IMR-90 (cell line): ENCODE measurements around the gene PRSS16. TPM values are rescaled to one million over a fixed set of nuclear protein-coding genes. Genes with fewer than 3 reads are reported as not detected.
"Not testable (repeated sequence)": the region's sequence is repeated elsewhere in the genome, so short reads cannot be mapped to it uniquely, and the experiment has no call there.

Experiments
- ATAC-seq: fragments of 200-7000 bp; cut with Tn5 transposase; 2 replicates; pipeline ENCODE4 v1.9.1; 2020; ENCODE audit warnings: low read depth, mild to moderate bottlenecking, moderate library complexity
- BruUV-seq: library from RNA; stranded (reverse); fragments of 400-500 nt; replicated peaks from 2 replicates; lab custom pipeline; 2021; lab: Mats Ljungman, UMichigan
- CTCF ChIA-PET: fragments of 300-600 bp; formaldehyde crosslinking; extraction: SDS; loops from one replicate; lab custom pipeline; 2021; ENCODE audit warnings: antibody characterized with exemption; lab: Yijun Ruan, JAX
- POLR2A ChIA-PET: fragments of 300-600 bp; sonication (Branson Sonifier 250); formaldehyde crosslinking; loops from one replicate; lab custom pipeline; 2022; ENCODE audit warnings: antibody characterized with exemption; ENCODE audit not compliant: unreplicated experiment; lab: Charles Lee
- DNase-seq: peaks from one replicate; pipeline ENCODE4 v3.0.0; 2013
- H2AFZ ChIP-seq: replicated peaks from 2 replicates; pipeline ENCODE3; 2013; ENCODE audit warnings: low read length, mild to moderate bottlenecking; ENCODE audit not compliant: poor library complexity
- H2AK5ac ChIP-seq: 2 replicates; pipeline ENCODE4 v1.6.1; 2013; ENCODE audit warnings: low read depth, low read length, inconsistent platforms
- H2AK9ac ChIP-seq: replicated peaks from 2 replicates; pipeline ENCODE3; 2013; ENCODE audit warnings: mild to moderate bottlenecking, low read depth, low read length, moderate library complexity; ENCODE audit not compliant: poor library complexity
- H2BK120ac ChIP-seq: 2 replicates; pipeline ENCODE4 v1.6.1; 2013; ENCODE audit warnings: low read depth, low read length, inconsistent platforms
- H2BK15ac ChIP-seq: 3 replicates; pipeline ENCODE4 v1.6.1; 2013; ENCODE audit warnings: low read depth, low read length, inconsistent platforms
- H2BK20ac ChIP-seq: 2 replicates; pipeline ENCODE4 v1.6.1; 2013; ENCODE audit warnings: low read depth, mild to moderate bottlenecking, inconsistent platforms, low read length, moderate library complexity
- H2BK5ac ChIP-seq: 2 replicates; pipeline ENCODE4 v1.6.1; 2013; ENCODE audit warnings: mild to moderate bottlenecking, low read depth, low read length, inconsistent platforms; ENCODE audit not compliant: poor library complexity, severe bottlenecking
- H3K14ac ChIP-seq: replicated peaks from 2 replicates; pipeline ENCODE4 v1.6.1; 2013; ENCODE audit warnings: low read depth, low read length, inconsistent platforms
- H3K18ac ChIP-seq: 2 replicates; pipeline ENCODE4 v1.6.1; 2013; ENCODE audit warnings: low read depth, low read length, control low read depth
- H3K23ac ChIP-seq: 2 replicates; pipeline ENCODE4 v1.6.1; 2013; ENCODE audit warnings: low read depth, low read length, inconsistent platforms
- H3K27ac ChIP-seq: 2 replicates; pipeline ENCODE4 v1.5.1; 2013; ENCODE audit warnings: mild to moderate bottlenecking, control low read depth, low read length; ENCODE audit not compliant: insufficient read depth
- H3K27me3 ChIP-seq: 2 replicates; pipeline ENCODE4 v1.6.1; 2013; ENCODE audit warnings: low read length; ENCODE audit not compliant: control insufficient read depth, insufficient read depth
- H3K36me3 ChIP-seq: 2 replicates; pipeline ENCODE4 v1.6.1; 2013; ENCODE audit warnings: low read length, mixed read lengths; ENCODE audit not compliant: control insufficient read depth, insufficient read depth
- H3K4ac ChIP-seq: 2 replicates; pipeline ENCODE4 v1.6.1; 2013; ENCODE audit warnings: low read depth, low read length, inconsistent platforms
- H3K4me1 ChIP-seq: 2 replicates; pipeline ENCODE4 v1.6.1; 2013; ENCODE audit warnings: low read length, mixed read lengths; ENCODE audit not compliant: control insufficient read depth, insufficient read depth
- H3K4me2 ChIP-seq: 2 replicates; pipeline ENCODE4 v1.6.1; 2013; ENCODE audit warnings: low read depth, mild to moderate bottlenecking, control low read depth, low read length, moderate library complexity
- H3K4me3 ChIP-seq: 2 replicates; pipeline ENCODE4 v1.5.1; 2013; ENCODE audit warnings: low read depth, mild to moderate bottlenecking, control low read depth, low read length, moderate library complexity; ENCODE audit not compliant: insufficient read depth
- H3K56ac ChIP-seq: 2 replicates; pipeline ENCODE4 v1.6.1; 2013; ENCODE audit warnings: low read length, inconsistent platforms; ENCODE audit not compliant: insufficient read depth; ENCODE audit errors: extremely low read depth
- H3K79me1 ChIP-seq, 2 experiments: 2 replicates each; pipeline ENCODE4 v1.6.1; 2013; ENCODE audit warnings: low read length in 2 of 2, inconsistent platforms in 1 of 2, low read depth in 1 of 2
- H3K9ac ChIP-seq: 2 replicates; pipeline ENCODE4 v1.6.1; 2013; ENCODE audit warnings: low read depth, low read length, control low read depth
- H3K9me1 ChIP-seq: 2 replicates; pipeline ENCODE4 v1.6.1; 2013; ENCODE audit warnings: low read length, inconsistent platforms; ENCODE audit not compliant: insufficient read depth
- H3K9me3 ChIP-seq: 2 replicates; pipeline ENCODE4 v1.6.1; 2013; ENCODE audit warnings: low read length; ENCODE audit not compliant: control insufficient read depth, insufficient read depth
- H4K20me1 ChIP-seq: 2 replicates; pipeline ENCODE4 v1.6.1; 2013; ENCODE audit warnings: low read length, inconsistent platforms; ENCODE audit not compliant: insufficient read depth
- H4K5ac ChIP-seq: 2 replicates; pipeline ENCODE4 v1.6.1; 2013; ENCODE audit warnings: mild to moderate bottlenecking, low read depth, low read length, control low read depth
- H4K8ac ChIP-seq, 2 experiments: 2 replicates each; pipeline ENCODE4 v1.6.1; 2013; ENCODE audit warnings: low read depth in 2 of 2, low read length in 2 of 2, control low read depth in 1 of 2, inconsistent platforms in 1 of 2
- H4K91ac ChIP-seq: 2 replicates; pipeline ENCODE4 v1.6.1; 2013; ENCODE audit warnings: low read depth, low read length, inconsistent platforms; ENCODE audit not compliant: insufficient read depth
- BHLHE40 ChIP-seq: fragments of 150-350 bp; IDR thresholded peaks from 2 replicates; pipeline ENCODE4 v1.6.1; 2016; ENCODE audit warnings: mild to moderate bottlenecking, low read depth, low read length
- CHD1 ChIP-seq: IDR thresholded peaks from 2 replicates; pipeline ENCODE4 v1.6.1; 2012; ENCODE audit warnings: low read depth, low read length, improper control_type of control experiment
- FOS ChIP-seq: fragments of 150-350 bp; IDR thresholded peaks from 2 replicates; pipeline ENCODE4 v1.6.1; 2016; ENCODE audit warnings: low read depth, low read length
- MAZ ChIP-seq: IDR thresholded peaks from 2 replicates; pipeline ENCODE4 v1.6.1; 2012; ENCODE audit warnings: low read depth, mild to moderate bottlenecking, low read length, improper control_type of control experiment, moderate library complexity, borderline replicate concordance
- POLR2A ChIP-seq: IDR thresholded peaks from 2 replicates; pipeline ENCODE4 v1.6.1; 2012; ENCODE audit warnings: mild to moderate bottlenecking, low read depth, low read length
- RFX5 ChIP-seq: IDR thresholded peaks from 2 replicates; pipeline ENCODE4 v1.8.0; 2012; ENCODE audit warnings: low read depth, mild to moderate bottlenecking, low read length, moderate library complexity
- SMC3 ChIP-seq: fragments of 150-350 bp; IDR thresholded peaks from 2 replicates; pipeline ENCODE4 v1.6.1; 2016; ENCODE audit warnings: low read depth, mild to moderate bottlenecking, antibody characterized with exemption, low read length, moderate library complexity
- whole genome bisulfite sequencing, 2 experiments: methylation state at CpG; one replicate each; pipeline versions ENCODE4 v1.1.5 to v1.1.7; 2013; ENCODE audit warnings: missing lambda C conversion rate in 2 of 2; ENCODE audit not compliant: insufficient read length in 1 of 2; ENCODE audit errors: extremely low coverage in 2 of 2; 5-methylcytosine and 5-hydroxymethylcytosine counted together
- dilution Hi-C: fragments of 300-500 bp; cut with HindIII; formaldehyde crosslinking; loops from one replicate; pipeline ENCODE4 v1.14.3; 2018; ENCODE audit warnings: low sequenced_read_pairs; ENCODE audit not compliant: unreplicated experiment
- in situ Hi-C: fragments of 300-500 bp; cut with MboI; formaldehyde crosslinking; loops from 3 replicates; pipeline ENCODE4 v1.14.3; 2019; ENCODE audit warnings: low sequenced_read_pairs, inconsistent platforms, mixed read lengths
- intact Hi-C: fragments of 100-400 bp; cut with micrococcal nuclease; formaldehyde crosslinking; loops from 2 replicates; pipeline ENCODE4 v1.10.0; 2022
- polyA plus RNA-seq, 3 experiments: library from polyadenylated mRNA; depleted of rRNA; stranded (reverse); fragments of >200 nt; gene quantifications; 2 replicates each; pipeline ENCODE4 v1.2.3, GENCODE V29; 2012; ENCODE audit warnings: low replicate concordance in 1 of 3
- total RNA-seq: library from RNA; depleted of rRNA; stranded (reverse); fragments of >200 nt; gene quantifications from 2 replicates; pipeline ENCODE4 v1.2.3, GENCODE V29; 2012
- TF ChIP-seq, protein P1 (sequence below): fragments of 150-350 bp; IDR thresholded peaks from 2 replicates; pipeline ENCODE4 v1.6.1; 2016; ENCODE audit warnings: low read depth, mild to moderate bottlenecking, low read length, moderate library complexity, borderline replicate concordance

The PRSS16 gene
- total and polyA plus RNA-seq, 2 of the 4 experiments (the other 2 are of a cell fraction), result 0.39 TPM; not detected in 1

- H4K91ac ChIP-seq, result no peak overlapping the region
- no peak overlapping the region for H2BK5ac ChIP-seq
- intact Hi-C loops, result no loop called here
- H2BK15ac ChIP-seq, result no peak overlapping the region
- no peak overlapping the region for H3K9ac ChIP-seq
- H3K79me1 ChIP-seq, result no peaks in the 10 kb centered on the region
- H3K4me2 ChIP-seq, result no peak overlapping the region
- no peak overlapping the region for H2AK9ac ChIP-seq
- no peak overlapping the region for H4K5ac ChIP-seq
- no peaks in the 10 kb centered on the region for H3K9me1 ChIP-seq
- no peaks in the 10 kb centered on the region for H3K36me3 ChIP-seq
- in situ Hi-C loops, result no loop called here
- ATAC-seq (no peak), DNase-seq (no peak)
- H3K18ac ChIP-seq, result no peak overlapping the region
- no TSS peak for BruUV-seq
- H4K20me1 ChIP-seq, result no peaks in the 10 kb centered on the region
- no peak overlapping the region for H2AFZ ChIP-seq
- no peak overlapping the region for H2AK5ac ChIP-seq
- H2BK120ac ChIP-seq, result no peak overlapping the region
- H4K8ac ChIP-seq, result no peak overlapping the region
- H3K23ac ChIP-seq, result no peak overlapping the region
- no peak overlapping the region for H2BK20ac ChIP-seq
- H3K4me3 ChIP-seq, result no peak overlapping the region
- no CpG with 5 or more reads among the region's 21 CpGs for WGBS, 2 experiments
- H3K14ac ChIP-seq, result no peak overlapping the region
- H3K9me3 ChIP-seq, result no peaks in the 10 kb centered on the region
- dilution Hi-C loops, result no loop called here
- no peak overlapping the region for H3K4ac ChIP-seq
- H3K27ac ChIP-seq, result no peak overlapping the region
- TF ChIP-seq POLR2A (no peak), SMC3 (no peak), RFX5 (no peak), BHLHE40 (no peak), MAZ (no peak), CHD1 (no peak), FOS (no peak)
- TF ChIP-seq, protein P1, sequence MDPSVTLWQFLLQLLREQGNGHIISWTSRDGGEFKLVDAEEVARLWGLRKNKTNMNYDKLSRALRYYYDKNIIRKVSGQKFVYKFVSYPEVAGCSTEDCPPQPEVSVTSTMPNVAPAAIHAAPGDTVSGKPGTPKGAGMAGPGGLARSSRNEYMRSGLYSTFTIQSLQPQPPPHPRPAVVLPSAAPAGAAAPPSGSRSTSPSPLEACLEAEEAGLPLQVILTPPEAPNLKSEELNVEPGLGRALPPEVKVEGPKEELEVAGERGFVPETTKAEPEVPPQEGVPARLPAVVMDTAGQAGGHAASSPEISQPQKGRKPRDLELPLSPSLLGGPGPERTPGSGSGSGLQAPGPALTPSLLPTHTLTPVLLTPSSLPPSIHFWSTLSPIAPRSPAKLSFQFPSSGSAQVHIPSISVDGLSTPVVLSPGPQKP, result no peak
- no peaks in the 10 kb centered on the region for H3K27me3 ChIP-seq
- H3K56ac ChIP-seq, result no peak overlapping the region
- H3K4me1 ChIP-seq, result no peaks in the 10 kb centered on the region
- POLR2A ChIA-PET, result no interaction called here
- CTCF ChIA-PET, result no interaction called here
These were observed 30.6 kb upstream of the PRSS16 start for GRCh38 chr6:27216874-27217273.

- H3K9ac ChIP-seq, H4K20me1 ChIP-seq, H3K27ac ChIP-seq, H2AK5ac ChIP-seq, H4K5ac ChIP-seq, BruUV-seq, H3K23ac ChIP-seq, H3K79me1 ChIP-seq, H3K56ac ChIP-seq, H3K4me1 ChIP-seq, H2BK5ac ChIP-seq, H3K27me3 ChIP-seq, H2BK120ac ChIP-seq, intact Hi-C loops, POLR2A ChIA-PET, H2AFZ ChIP-seq, H3K36me3 ChIP-seq, H2BK20ac ChIP-seq, in situ Hi-C loops, H4K8ac ChIP-seq, H4K91ac ChIP-seq, H3K4me3 ChIP-seq, H2BK15ac ChIP-seq, H3K9me3 ChIP-seq, dilution Hi-C loops, H3K14ac ChIP-seq, H3K4me2 ChIP-seq, H3K4ac ChIP-seq, H2AK9ac ChIP-seq, DNase-seq, H3K9me1 ChIP-seq, H3K18ac ChIP-seq, ATAC-seq: not testable (repeated sequence)
- CTCF ChIA-PET, result interaction anchor here (0.6 kb wide), 1 partner anchor 1125 kb away, joined by 3 read pairs; no protein-coding TSS in a partner anchor
- WGBS, 2 experiments, result no CpG with 5 or more reads among the region's 15 CpGs
These were observed 24.5 kb upstream of the PRSS16 start for GRCh38 chr6:27222971-27223370.
